ENCODE data around the gene RNF38. TPM values are rescaled to one million over a fixed set of nuclear protein-coding genes. Genes with fewer than 3 reads are reported as not detected.

Gene RNF38
- total RNA-seq, 1 experiment from 2014 or later, result 60.2 TPM

GRCh38 chr9:36424289-36425055 lies 24.4 kb upstream of the RNF38 start:
- Histone ChIP-seq H2BK120ac (ENCODE audit: low read depth, low read length, poor library complexity, severe bottlenecking) (no peak overlapping the region), H2BK12ac (ENCODE audit: insufficient read length, low read depth, low read length) (no peak overlapping the region), H3K4me2 (ENCODE audit: insufficient read depth, insufficient read length, low read length) (no peak overlapping the region), H2BK15ac (ENCODE audit: low read depth, low read length) (no peak overlapping the region), H3K4me1 (ENCODE audit: insufficient read depth, low read length) (no peaks in the 10 kb centered on the region; the same call in 1 of the 2 replicates), H3K79me2 (ENCODE audit: insufficient read depth, low read length) (peaks cover 8% of the 10 kb centered on the region; the same call in 1 of the 2 replicates), H3K18ac (ENCODE audit: insufficient read length, low read depth, low read length) (no peak overlapping the region), H2AFZ (ENCODE audit: low read length) (no peak overlapping the region), H3T11ph (ENCODE audit: low read length) (no peak overlapping the region), H4K5ac (ENCODE audit: insufficient read length, low read depth, low read length) (no peak overlapping the region), H2BK20ac (ENCODE audit: low read depth, low read length, poor library complexity, severe bottlenecking) (no peak overlapping the region), H3K23ac (ENCODE audit: insufficient read length, low read depth, low read length) (no peak overlapping the region), H4K8ac (replicated peaks; ENCODE audit: insufficient read length, low read depth, low read length) (no peak overlapping the region), H3K56ac (ENCODE audit: insufficient read length, low read depth, low read length) (no peak overlapping the region), H3K27me3 (ENCODE audit: insufficient read depth, low read length) (no peaks in the 10 kb centered on the region), H3K23me2 (ENCODE audit: insufficient read length, low read depth, low read length, poor library complexity, severe bottlenecking) (no peaks in the 10 kb centered on the region), H2BK5ac (ENCODE audit: insufficient read length, low read length) (no peak overlapping the region), H3K27ac (ENCODE audit: insufficient read length, low read depth, low read length) (no peak overlapping the region), H4K91ac (ENCODE audit: insufficient read length, low read depth, low read length) (no peak overlapping the region), H4K20me1 (ENCODE audit: control insufficient read depth, insufficient read depth, insufficient read length) (no peaks in the 10 kb centered on the region), H2AK5ac (ENCODE audit: insufficient read length, low read length) (no peak overlapping the region), H3K79me1 (ENCODE audit: insufficient read depth, low read depth, low read length, poor library complexity, severe bottlenecking) (peaks cover 13% of the 10 kb centered on the region), H3K9me3 (ENCODE audit: control insufficient read depth, low read depth, low read length) (no peaks in the 10 kb centered on the region), H3K4ac (ENCODE audit: low read depth, low read length) (no peak overlapping the region), H3K9ac (ENCODE audit: extremely low read depth, insufficient read length, low read length) (no peak overlapping the region), H3K14ac (ENCODE audit: insufficient read depth, low read length) (no peak overlapping the region)
- H3K27ac Mint-ChIP-seq, result peak overlapping the region in 1 of 3 experiments; percentile 71; a peak in 2 of 7 replicates
- H3K4me3 Mint-ChIP-seq, result no peak overlapping the region
- TF ChIP-seq, protein P1, sequence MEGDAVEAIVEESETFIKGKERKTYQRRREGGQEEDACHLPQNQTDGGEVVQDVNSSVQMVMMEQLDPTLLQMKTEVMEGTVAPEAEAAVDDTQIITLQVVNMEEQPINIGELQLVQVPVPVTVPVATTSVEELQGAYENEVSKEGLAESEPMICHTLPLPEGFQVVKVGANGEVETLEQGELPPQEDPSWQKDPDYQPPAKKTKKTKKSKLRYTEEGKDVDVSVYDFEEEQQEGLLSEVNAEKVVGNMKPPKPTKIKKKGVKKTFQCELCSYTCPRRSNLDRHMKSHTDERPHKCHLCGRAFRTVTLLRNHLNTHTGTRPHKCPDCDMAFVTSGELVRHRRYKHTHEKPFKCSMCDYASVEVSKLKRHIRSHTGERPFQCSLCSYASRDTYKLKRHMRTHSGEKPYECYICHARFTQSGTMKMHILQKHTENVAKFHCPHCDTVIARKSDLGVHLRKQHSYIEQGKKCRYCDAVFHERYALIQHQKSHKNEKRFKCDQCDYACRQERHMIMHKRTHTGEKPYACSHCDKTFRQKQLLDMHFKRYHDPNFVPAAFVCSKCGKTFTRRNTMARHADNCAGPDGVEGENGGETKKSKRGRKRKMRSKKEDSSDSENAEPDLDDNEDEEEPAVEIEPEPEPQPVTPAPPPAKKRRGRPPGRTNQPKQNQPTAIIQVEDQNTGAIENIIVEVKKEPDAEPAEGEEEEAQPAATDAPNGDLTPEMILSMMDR (conservative IDR thresholded peaks at IDR 0.05), result no peak
- peaks cover 0 to 3% of the 10 kb centered on the region in 2 experiments; a peak in 2 of 5 replicates for H3K9me3 Mint-ChIP-seq
- H3K27me3 Mint-ChIP-seq (ENCODE audit: low read depth), result no peaks in the 10 kb centered on the region
- no peak for DNase-seq
- WGBS (ENCODE audit: extremely low coverage, insufficient read length, low lambda C conversion rate), result no CpG with 5 or more reads among the region's 8 CpGs
- H3K36me3 Mint-ChIP-seq (ENCODE audit: insufficient read depth in 1 of 3, low read depth in 3 of 3), result peaks cover 13 to 47% (median 31%) of the 10 kb centered on the region in 3 experiments
- peaks cover 4 to 12% of the 10 kb centered on the region in 2 experiments for H3K4me1 Mint-ChIP-seq
